ENCODE data around the gene KCNH8. TPM values are rescaled to one million over a fixed set of nuclear protein-coding genes. Genes with fewer than 3 reads are reported as not detected.

KCNH8 gene
- total and polyA plus RNA-seq, 2 experiments from 2014 or later: not detected

DNA sequence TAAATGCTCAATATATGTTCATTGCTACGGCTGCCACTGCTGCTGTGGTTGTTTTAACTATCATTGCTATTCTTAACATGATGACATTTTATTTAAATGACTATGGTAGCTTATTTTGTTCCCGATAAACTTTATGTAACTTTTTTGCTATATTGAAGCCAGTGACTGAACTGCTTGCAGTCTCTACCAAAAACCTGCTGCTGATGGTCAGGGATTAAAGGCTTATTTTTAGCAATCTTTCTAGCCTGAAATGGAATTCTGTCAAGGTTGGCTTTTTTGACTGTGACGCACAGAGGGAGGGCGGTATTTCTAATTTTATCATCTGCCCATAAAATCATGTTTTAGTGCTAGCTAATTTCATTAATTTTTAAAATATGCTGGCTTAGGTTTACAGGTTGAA is 271.8 kb downstream of the KCNH8 start:
- no peaks in the 10 kb centered on the region for H3K27me3 ChIP-seq (replicated peaks; ENCODE audit: insufficient read depth)
- no peak overlapping the region for H3K9ac ChIP-seq
- in situ Hi-C loops (cut with MboI): no loop called here
- no peaks in the 10 kb centered on the region for H3K9me2 ChIP-seq (ENCODE audit: insufficient read depth)
- no peak overlapping the region for H3K4me3 ChIP-seq
- H3K4me1 ChIP-seq (ENCODE audit: insufficient read depth): no peaks in the 10 kb centered on the region
- no peaks in the 10 kb centered on the region for H4K20me1 ChIP-seq (ENCODE audit: insufficient read depth)
- H3F3A ChIP-seq (ENCODE audit: insufficient read depth): no peaks in the 10 kb centered on the region
- no peak overlapping the region for H3K27ac ChIP-seq
- DNase-seq: no peak
- no peak overlapping the region for H3K4me2 ChIP-seq (ENCODE audit: unreplicated experiment)
- H3K36me3 ChIP-seq (ENCODE audit: low read depth): no peaks in the 10 kb centered on the region
- H3K79me2 ChIP-seq (ENCODE audit: insufficient read depth): no peaks in the 10 kb centered on the region
- no peak overlapping the region for H2AFZ ChIP-seq
- no peak for TF ChIP-seq EZH2phosphoT487 (IDR thresholded peaks at IDR 0.05; ENCODE audit: insufficient read depth, low read depth)
- no peak for TF ChIP-seq EZH2 (IDR thresholded peaks at IDR 0.05; ENCODE audit: insufficient read depth, poor library complexity, severe bottlenecking)
- 14 to 17% methylated on average over 4 of the region's 4 CpGs for WGBS, 2 experiments (ENCODE audit: low coverage in 1 of 2, low lambda C conversion rate in 2 of 2, missing lambda C conversion rate in 2 of 2)
- no peaks in the 10 kb centered on the region for H3K9me3 ChIP-seq (ENCODE audit: low read depth)

DNA sequence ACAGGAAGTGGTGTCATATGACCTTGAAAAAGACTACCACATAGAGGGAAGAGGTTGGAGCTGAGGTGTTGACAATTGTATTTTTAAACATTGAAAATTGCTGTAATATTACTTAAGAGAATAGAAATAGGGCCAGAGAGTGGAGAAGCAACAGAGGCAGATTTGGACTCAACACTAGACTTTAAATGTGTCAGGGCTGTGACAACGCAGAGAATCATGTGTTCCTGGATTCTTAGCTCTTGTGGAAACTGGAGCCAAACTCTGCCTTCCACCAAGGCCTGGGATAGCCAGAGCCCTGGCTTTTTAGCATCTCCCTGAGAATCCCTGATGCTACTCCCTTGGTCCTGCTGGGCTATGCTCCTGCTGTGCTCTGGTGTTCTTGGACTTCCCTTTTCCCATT is 277.5 kb downstream of the KCNH8 start:
- H2AFZ ChIP-seq: no peak overlapping the region
- no peaks in the 10 kb centered on the region for H3K79me2 ChIP-seq (ENCODE audit: insufficient read depth)
- H3K4me2 ChIP-seq (ENCODE audit: unreplicated experiment): no peak overlapping the region
- peaks cover 4% of the 10 kb centered on the region for H3K9me3 ChIP-seq (ENCODE audit: low read depth)
- H3K27ac ChIP-seq: no peak overlapping the region
- H3K36me3 ChIP-seq (ENCODE audit: low read depth): no peaks in the 10 kb centered on the region
- no peak for DNase-seq
- no peaks in the 10 kb centered on the region for H4K20me1 ChIP-seq (ENCODE audit: insufficient read depth)
- TF ChIP-seq EZH2phosphoT487 (IDR thresholded peaks at IDR 0.05; ENCODE audit: insufficient read depth, low read depth) (no peak), EZH2 (IDR thresholded peaks at IDR 0.05; ENCODE audit: insufficient read depth, poor library complexity, severe bottlenecking) (no peak)
- 0 to 5% methylated on average over 1 of the region's 1 CpG for WGBS, 2 experiments (ENCODE audit: low coverage in 1 of 2, low lambda C conversion rate in 2 of 2, missing lambda C conversion rate in 2 of 2)
- H3K9me2 ChIP-seq (ENCODE audit: insufficient read depth): no peaks in the 10 kb centered on the region
- H3K9ac ChIP-seq: no peak overlapping the region
- no peak overlapping the region for H3K4me3 ChIP-seq
- no peaks in the 10 kb centered on the region for H3K4me1 ChIP-seq (ENCODE audit: insufficient read depth)
- H3K27me3 ChIP-seq (replicated peaks; ENCODE audit: insufficient read depth): no peaks in the 10 kb centered on the region
- H3F3A ChIP-seq (ENCODE audit: insufficient read depth): no peaks in the 10 kb centered on the region
- in situ Hi-C loops (cut with MboI): no loop called here

DNA sequence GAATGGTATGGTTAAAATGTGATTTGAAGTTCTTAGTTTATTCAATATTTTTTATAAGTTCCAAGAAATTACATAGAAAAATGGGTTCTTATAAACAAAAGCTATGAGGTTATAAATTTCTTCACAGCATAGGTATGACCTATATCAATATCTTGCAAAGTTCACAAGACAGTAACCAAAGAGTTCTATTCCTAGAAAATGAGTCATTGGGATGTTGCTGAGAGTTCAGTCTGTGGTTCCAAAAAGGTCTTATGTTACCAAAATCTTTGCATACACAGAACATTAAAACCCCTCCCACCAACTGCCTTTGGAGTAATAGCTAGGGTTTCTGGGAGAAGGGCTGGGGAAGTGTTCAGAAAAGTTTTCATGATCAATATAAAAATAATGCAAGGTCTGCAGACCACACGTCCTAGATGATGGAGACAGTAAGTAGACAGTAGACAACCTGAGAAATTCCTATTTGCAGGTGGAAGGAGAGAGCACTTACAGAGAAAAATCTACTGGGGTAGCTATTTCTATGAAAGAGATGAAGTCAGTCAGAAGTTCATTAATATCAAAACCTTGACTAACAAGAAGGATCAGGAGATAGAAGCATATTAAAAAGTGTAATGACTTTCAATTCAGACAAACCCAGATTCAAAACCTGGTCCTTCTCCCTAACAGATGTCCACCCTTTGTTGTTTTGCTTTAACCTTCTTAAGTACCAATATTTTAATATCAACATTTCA is 279.3 kb downstream of the KCNH8 start:
- Histone ChIP-seq H3K36me3 (ENCODE audit: low read depth) (no peaks in the 10 kb centered on the region), H3K4me1 (ENCODE audit: insufficient read depth) (no peaks in the 10 kb centered on the region), H3K4me2 (ENCODE audit: unreplicated experiment) (no peak overlapping the region), H2AFZ (no peak overlapping the region), H3K27ac (no peak overlapping the region), H3K27me3 (replicated peaks; ENCODE audit: insufficient read depth) (no peaks in the 10 kb centered on the region), H3K9me3 (ENCODE audit: low read depth) (peaks cover 4% of the 10 kb centered on the region), H3K9ac (no peak overlapping the region), H3K79me2 (ENCODE audit: insufficient read depth) (no peaks in the 10 kb centered on the region), H3K9me2 (ENCODE audit: insufficient read depth) (no peaks in the 10 kb centered on the region), H4K20me1 (ENCODE audit: insufficient read depth) (no peaks in the 10 kb centered on the region), H3F3A (ENCODE audit: insufficient read depth) (no peaks in the 10 kb centered on the region), H3K4me3 (no peak overlapping the region)
- TF ChIP-seq EZH2phosphoT487 (IDR thresholded peaks at IDR 0.05; ENCODE audit: insufficient read depth, low read depth): no peak
- no peak for TF ChIP-seq EZH2 (IDR thresholded peaks at IDR 0.05; ENCODE audit: insufficient read depth, poor library complexity, severe bottlenecking)
- no peak for DNase-seq
- WGBS, 2 experiments (ENCODE audit: low coverage in 1 of 2, low lambda C conversion rate in 2 of 2, missing lambda C conversion rate in 2 of 2): 0% methylated on average over 1 of the region's 1 CpG
- in situ Hi-C loops (cut with MboI): no loop called here

DNA sequence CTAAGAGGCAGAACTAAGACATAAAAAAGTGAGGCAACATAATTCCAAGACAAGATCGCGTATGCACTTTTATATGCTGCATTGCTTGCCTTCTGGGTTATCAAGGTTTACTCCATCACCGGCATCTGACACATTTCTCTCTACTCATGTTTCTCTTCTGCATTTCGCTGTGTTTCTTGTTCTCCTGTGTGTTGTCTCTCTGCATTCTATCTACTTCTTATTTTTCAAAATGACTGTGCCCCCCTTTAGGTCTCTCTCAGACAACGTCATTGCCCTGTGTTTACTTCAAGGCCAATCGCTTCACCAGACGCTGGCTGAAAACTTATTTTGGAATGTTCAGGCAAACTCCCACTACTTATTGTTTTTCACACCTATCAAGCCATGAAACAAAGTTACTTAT is 280.4 kb downstream of the KCNH8 start:
- Histone ChIP-seq H3K27me3 (replicated peaks; ENCODE audit: insufficient read depth) (no peaks in the 10 kb centered on the region), H4K20me1 (ENCODE audit: insufficient read depth) (no peaks in the 10 kb centered on the region), H3K27ac (no peak overlapping the region), H3K4me1 (ENCODE audit: insufficient read depth) (no peaks in the 10 kb centered on the region), H3K9me2 (ENCODE audit: insufficient read depth) (no peaks in the 10 kb centered on the region), H3K9me3 (ENCODE audit: low read depth) (peaks cover 4% of the 10 kb centered on the region), H3K79me2 (ENCODE audit: insufficient read depth) (no peaks in the 10 kb centered on the region), H3K36me3 (ENCODE audit: low read depth) (no peaks in the 10 kb centered on the region), H3K4me3 (no peak overlapping the region), H3F3A (ENCODE audit: insufficient read depth) (no peaks in the 10 kb centered on the region), H3K4me2 (ENCODE audit: unreplicated experiment) (no peak overlapping the region), H2AFZ (no peak overlapping the region), H3K9ac (no peak overlapping the region)
- in situ Hi-C loops (cut with MboI): no loop called here
- no peak for TF ChIP-seq EZH2phosphoT487 (IDR thresholded peaks at IDR 0.05; ENCODE audit: insufficient read depth, low read depth)
- no peak for TF ChIP-seq EZH2 (IDR thresholded peaks at IDR 0.05; ENCODE audit: insufficient read depth, poor library complexity, severe bottlenecking)
- DNase-seq: no peak
- 66 to 71% methylated on average over 7 of the region's 7 CpGs for WGBS, 2 experiments (ENCODE audit: low coverage in 1 of 2, low lambda C conversion rate in 2 of 2, missing lambda C conversion rate in 2 of 2)
